ENCODE data around the gene BCAS3. TPM values are rescaled to one million over a fixed set of nuclear protein-coding genes. Genes with fewer than 3 reads are reported as not detected.

BCAS3 gene
- total RNA-seq, 1 donor from 2014 or later = 35.7 TPM

GRCh38 chr17:61225178-61225882, 547.7 kb downstream of the BCAS3 start:
- TF ChIP-seq, protein P1, sequence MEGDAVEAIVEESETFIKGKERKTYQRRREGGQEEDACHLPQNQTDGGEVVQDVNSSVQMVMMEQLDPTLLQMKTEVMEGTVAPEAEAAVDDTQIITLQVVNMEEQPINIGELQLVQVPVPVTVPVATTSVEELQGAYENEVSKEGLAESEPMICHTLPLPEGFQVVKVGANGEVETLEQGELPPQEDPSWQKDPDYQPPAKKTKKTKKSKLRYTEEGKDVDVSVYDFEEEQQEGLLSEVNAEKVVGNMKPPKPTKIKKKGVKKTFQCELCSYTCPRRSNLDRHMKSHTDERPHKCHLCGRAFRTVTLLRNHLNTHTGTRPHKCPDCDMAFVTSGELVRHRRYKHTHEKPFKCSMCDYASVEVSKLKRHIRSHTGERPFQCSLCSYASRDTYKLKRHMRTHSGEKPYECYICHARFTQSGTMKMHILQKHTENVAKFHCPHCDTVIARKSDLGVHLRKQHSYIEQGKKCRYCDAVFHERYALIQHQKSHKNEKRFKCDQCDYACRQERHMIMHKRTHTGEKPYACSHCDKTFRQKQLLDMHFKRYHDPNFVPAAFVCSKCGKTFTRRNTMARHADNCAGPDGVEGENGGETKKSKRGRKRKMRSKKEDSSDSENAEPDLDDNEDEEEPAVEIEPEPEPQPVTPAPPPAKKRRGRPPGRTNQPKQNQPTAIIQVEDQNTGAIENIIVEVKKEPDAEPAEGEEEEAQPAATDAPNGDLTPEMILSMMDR (IDR thresholded peaks at IDR 0.05) = no peak
- Mint-ChIP-seq H3K4me1 (ENCODE audit: unreplicated experiment) (peaks cover 13% of the 10 kb centered on the region), H3K4me3 (ENCODE audit: unreplicated experiment) (no peak overlapping the region), H3K27ac (ENCODE audit: unreplicated experiment) (no peak overlapping the region), H3K36me3 (ENCODE audit: unreplicated experiment) (no peaks in the 10 kb centered on the region), H3K27me3 (ENCODE audit: unreplicated experiment) (no peaks in the 10 kb centered on the region), H3K9me3 (ENCODE audit: unreplicated experiment) (no peaks in the 10 kb centered on the region)
- DNase-seq (ENCODE audit: extremely low spot score, unreplicated experiment) = no peak

- Mint-ChIP-seq H3K36me3 (ENCODE audit: unreplicated experiment) (no peaks in the 10 kb centered on the region), H3K27me3 (ENCODE audit: unreplicated experiment) (no peaks in the 10 kb centered on the region), H3K4me3 (ENCODE audit: unreplicated experiment) (no peak overlapping the region), H3K9me3 (ENCODE audit: unreplicated experiment) (no peaks in the 10 kb centered on the region), H3K27ac (ENCODE audit: unreplicated experiment) (no peak overlapping the region), H3K4me1 (ENCODE audit: unreplicated experiment) (peaks cover 7% of the 10 kb centered on the region)
- DNase-seq (ENCODE audit: extremely low spot score, unreplicated experiment) = no peak
- TF ChIP-seq, protein P1 (IDR thresholded peaks at IDR 0.05) = no peak
Measured at GRCh38 chr17:61227866-61228265, 550.2 kb downstream of the BCAS3 start.

DNA sequence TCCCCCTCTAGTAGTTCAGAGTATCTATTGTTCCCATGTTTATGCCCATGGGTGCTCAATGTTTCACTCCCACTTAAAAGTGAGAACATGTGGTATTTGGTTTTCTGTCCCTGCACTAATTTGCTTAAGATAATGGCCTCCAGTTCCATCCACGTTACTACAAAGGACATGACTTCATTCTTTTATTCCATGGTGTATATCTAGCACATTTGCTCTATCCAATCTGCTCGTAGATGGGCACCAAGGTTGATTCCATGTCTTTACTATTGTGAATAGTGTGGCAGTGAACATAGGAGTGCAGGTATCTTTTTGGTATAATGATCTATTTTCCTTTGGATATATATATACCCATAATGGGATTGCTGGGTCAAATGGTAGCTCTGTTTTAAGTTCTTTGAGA, 552.8 kb downstream of the BCAS3 start:
- peaks cover 14% of the 10 kb centered on the region for H3K4me1 Mint-ChIP-seq (ENCODE audit: unreplicated experiment)
- no peaks in the 10 kb centered on the region for H3K9me3 Mint-ChIP-seq (ENCODE audit: unreplicated experiment)
- H3K27ac Mint-ChIP-seq (ENCODE audit: unreplicated experiment) = no peak overlapping the region
- TF ChIP-seq, protein P1 (IDR thresholded peaks at IDR 0.05) = no peak
- no peaks in the 10 kb centered on the region for H3K27me3 Mint-ChIP-seq (ENCODE audit: unreplicated experiment)
- no peak for DNase-seq (ENCODE audit: extremely low spot score, unreplicated experiment)
- H3K4me3 Mint-ChIP-seq (ENCODE audit: unreplicated experiment) = no peak overlapping the region
- H3K36me3 Mint-ChIP-seq (ENCODE audit: unreplicated experiment) = no peaks in the 10 kb centered on the region

DNA sequence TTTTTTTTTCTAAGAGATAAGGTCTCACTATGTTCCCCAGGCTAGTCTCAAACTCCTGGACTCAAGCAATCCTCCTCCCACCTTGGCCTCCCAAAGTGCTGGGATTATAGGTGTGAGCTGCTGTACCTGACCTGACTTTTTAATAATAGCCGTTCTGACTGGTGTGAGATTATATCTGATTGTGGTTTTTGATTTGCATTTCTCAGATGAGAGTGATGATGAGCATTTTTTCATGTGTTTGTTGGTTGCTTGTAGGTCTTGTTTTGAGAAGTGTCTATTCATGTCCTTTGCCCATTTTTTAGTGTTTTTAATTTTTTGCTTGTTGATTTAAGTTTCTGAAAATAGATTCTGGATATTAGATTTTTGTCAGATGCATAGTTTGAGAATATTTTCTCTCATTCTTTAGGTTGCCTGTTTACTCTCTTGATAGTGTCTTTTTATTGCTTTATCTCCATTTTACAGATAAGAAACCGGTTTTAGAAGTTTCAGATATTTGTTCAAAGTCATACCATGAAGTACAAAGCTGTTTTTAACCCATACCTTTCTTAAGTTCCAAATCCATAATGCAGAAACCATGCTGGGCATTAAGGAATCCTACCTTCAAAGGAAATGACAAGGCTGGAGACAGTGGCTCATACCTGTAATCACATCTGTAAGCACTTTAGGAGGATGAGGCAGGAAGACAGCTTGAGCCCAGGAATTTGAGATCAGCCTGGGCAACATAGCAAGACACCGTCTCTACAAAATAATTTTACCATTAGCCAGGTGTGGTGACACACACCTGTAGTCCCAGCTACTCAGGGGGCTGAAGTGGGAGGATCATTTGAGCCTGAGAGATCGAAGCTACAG, 553.5 kb downstream of the BCAS3 start:
- Mint-ChIP-seq H3K4me3 (ENCODE audit: unreplicated experiment) (no peak overlapping the region), H3K36me3 (ENCODE audit: unreplicated experiment) (no peaks in the 10 kb centered on the region), H3K27ac (ENCODE audit: unreplicated experiment) (no peak overlapping the region), H3K4me1 (ENCODE audit: unreplicated experiment) (peaks cover 19% of the 10 kb centered on the region), H3K27me3 (ENCODE audit: unreplicated experiment) (no peaks in the 10 kb centered on the region), H3K9me3 (ENCODE audit: unreplicated experiment) (no peaks in the 10 kb centered on the region)
- no peak for DNase-seq (ENCODE audit: extremely low spot score, unreplicated experiment)
- TF ChIP-seq, protein P1 (IDR thresholded peaks at IDR 0.05) = no peak

GRCh38 chr17:61232871-61233270, 555.2 kb downstream of the BCAS3 start:
- TF ChIP-seq, protein P1 (IDR thresholded peaks at IDR 0.05) = no peak
- Mint-ChIP-seq H3K9me3 (ENCODE audit: unreplicated experiment) (no peaks in the 10 kb centered on the region), H3K4me3 (ENCODE audit: unreplicated experiment) (no peak overlapping the region), H3K27me3 (ENCODE audit: unreplicated experiment) (no peaks in the 10 kb centered on the region), H3K27ac (ENCODE audit: unreplicated experiment) (no peak overlapping the region), H3K4me1 (ENCODE audit: unreplicated experiment) (peaks cover 29% of the 10 kb centered on the region), H3K36me3 (ENCODE audit: unreplicated experiment) (no peaks in the 10 kb centered on the region)
- DNase-seq (ENCODE audit: extremely low spot score, unreplicated experiment) = no peak
